HCT116 (cell line): ENCODE measurements around the gene TNNI2. TPM values are rescaled to one million over a fixed set of nuclear protein-coding genes. Genes with fewer than 3 reads are reported as not detected.

Experiments used
- ATAC-seq: fragments of 200-7000 bp; cut with Tn5 transposase; 2 replicates; pipeline ENCODE4 v1.9.1; 2020; ENCODE audit warnings: mild to moderate bottlenecking, moderate library complexity
- BruUV-seq: library from RNA; stranded (reverse); fragments of 400-500 nt; replicated peaks from 2 replicates; lab custom pipeline; 2021; lab: Mats Ljungman, UMichigan
- CTCF ChIA-PET: fragments of 300-600 bp; sonication (Branson Sonifier 250); formaldehyde crosslinking; loops from one replicate; lab custom pipeline; 2021; ENCODE audit warnings: antibody characterized with exemption; lab: Charles Lee
- POLR2A ChIA-PET: fragments of 300-600, 350-600 bp; sonication (Branson Sonifier 250); formaldehyde crosslinking; loops from one replicate; lab custom pipeline; 2021; ENCODE audit warnings: antibody characterized with exemption; lab: Charles Lee
- RAD21 ChIA-PET, 2 experiments: fragments of 300-600 bp; sonication (Branson Sonifier 250); formaldehyde crosslinking; loops; one replicate each; lab custom pipeline; 2023; ENCODE audit warnings: low total read pairs in 2 of 2; ENCODE audit not compliant: uncharacterized antibody in 2 of 2, unreplicated experiment in 2 of 2, low non-redundant PET in 1 of 2; lab: Charles Lee
- DNase-seq: peaks from one replicate; pipeline ENCODE4 v3.0.0-alpha.2; 2010; ENCODE audit warnings: low read depth, low spot score
- H2AFZ ChIP-seq: fragments of 200-600 bp; shearing (Covaris generic), sonication (generic); 2 replicates; pipeline ENCODE4 v1.6.1; 2017; ENCODE audit warnings: low read depth, mixed run types, mixed read lengths, antibody characterized with exemption, low read length; ENCODE audit not compliant: poor library complexity, severe bottlenecking
- H3K27ac ChIP-seq: 2 replicates; pipeline ENCODE4 v1.5.1; 2012; ENCODE audit warnings: low read depth, low read length
- H3K27me3 ChIP-seq: fragments of 200-600 bp; sonication (generic); 2 replicates; pipeline ENCODE4 v1.6.1; 2016; ENCODE audit warnings: mixed run types, low read length, mixed read lengths; ENCODE audit not compliant: insufficient read depth
- H3K36me3 ChIP-seq, 2 experiments: fragments of 200-500 bp in 1 of 2; fragments of 200-600 bp in 1 of 2; sonication (Bioruptor generic) in 1 of 2; sonication (generic) in 1 of 2; 2 replicates each; pipeline versions ENCODE4 v1.5.1 to v1.6.1; 2014 to 2016; ENCODE audit warnings: low read length in 2 of 2, inconsistent platforms in 1 of 2, mixed read lengths in 1 of 2, mixed run types in 1 of 2; ENCODE audit not compliant: insufficient read depth in 2 of 2, control insufficient read depth in 1 of 2
- H3K4me1 ChIP-seq, 2 experiments: fragments of 200-600 bp in 1 of 2; sonication (generic) in 1 of 2; 2 replicates each; pipeline versions ENCODE4 v1.5.1 to v1.6.1; 2012 to 2017; ENCODE audit warnings: low read length in 2 of 2, inconsistent platforms in 1 of 2, mild to moderate bottlenecking in 1 of 2, mixed read lengths in 1 of 2, mixed run types in 1 of 2, moderate library complexity in 1 of 2; ENCODE audit not compliant: insufficient read depth in 2 of 2, control insufficient read depth in 1 of 2
- H3K4me2 ChIP-seq: fragments of 200-600 bp; sonication (generic); 2 replicates; pipeline ENCODE4 v1.6.1; 2017; ENCODE audit warnings: mixed run types, low read length, mixed read lengths
- H3K4me3 ChIP-seq, 2 experiments: fragments of 200-600 bp in 1 of 2; sonication (generic) in 1 of 2; replicated peaks in 1 of 2; 2 replicates each; pipeline ENCODE4 v1.5.1; 2011 to 2016; ENCODE audit warnings: low read length in 2 of 2, control low read depth in 1 of 2, low read depth in 1 of 2, mild to moderate bottlenecking in 1 of 2, mixed read lengths in 1 of 2, mixed run types in 1 of 2
- H3K79me2 ChIP-seq: fragments of 200-600 bp; sonication (generic); 2 replicates; pipeline ENCODE4 v1.6.1; 2017; ENCODE audit warnings: mild to moderate bottlenecking, mixed run types, low read length, moderate library complexity, mixed read lengths; ENCODE audit not compliant: insufficient read depth
- H3K9ac ChIP-seq: fragments of 200-600 bp; sonication (generic); 2 replicates; pipeline ENCODE4 v1.6.1; 2016; ENCODE audit warnings: low read length, mixed read lengths
- H3K9me2 ChIP-seq: fragments of 200-600 bp; sonication (generic), shearing (Covaris generic); 2 replicates; pipeline ENCODE4 v1.6.1; 2017; ENCODE audit warnings: mixed run types, mild to moderate bottlenecking, moderate library complexity; ENCODE audit not compliant: insufficient read depth
- H3K9me3 ChIP-seq, 2 experiments: fragments of 200-500 bp in 1 of 2; fragments of 200-600 bp in 1 of 2; sonication (Bioruptor generic) in 1 of 2; sonication (generic) in 1 of 2; 2 replicates each; pipeline ENCODE4 v1.6.1; 2014 to 2017; ENCODE audit warnings: low read length in 2 of 2, mixed read lengths in 2 of 2, inconsistent platforms in 1 of 2, low read depth in 1 of 2, mild to moderate bottlenecking in 1 of 2, mixed run types in 1 of 2, moderate library complexity in 1 of 2; ENCODE audit not compliant: control insufficient read depth in 1 of 2, insufficient read depth in 1 of 2
- H4K20me1 ChIP-seq: fragments of 200-600 bp; sonication (generic), shearing (Covaris generic); 2 replicates; pipeline ENCODE4 v1.6.1; 2017; ENCODE audit warnings: mixed run types, mild to moderate bottlenecking, moderate library complexity; ENCODE audit not compliant: insufficient read depth
- CBX3 ChIP-seq: IDR thresholded peaks from 2 replicates; pipeline ENCODE4 v1.6.1; 2012; ENCODE audit warnings: low read depth
- EZH2 ChIP-seq: fragments of 200-600 bp; sonication (generic); IDR thresholded peaks from 2 replicates; pipeline ENCODE4 v1.6.1; 2017; ENCODE audit warnings: antibody characterized with exemption, mixed run types
- JUND ChIP-seq: IDR thresholded peaks from 2 replicates; pipeline ENCODE4 v1.6.1; 2012
- SIN3A ChIP-seq: IDR thresholded peaks from 2 replicates; pipeline ENCODE4 v1.6.1; 2012; ENCODE audit warnings: low read depth
- TCF7L2 ChIP-seq: IDR thresholded peaks from 2 replicates; pipeline ENCODE4 v1.7.0; 2011; ENCODE audit warnings: borderline replicate concordance, inconsistent platforms; ENCODE audit not compliant: insufficient read depth, insufficient read length; ENCODE audit errors: extremely low read depth
- intact Hi-C: fragments of 100-400 bp; cut with micrococcal nuclease; formaldehyde crosslinking; loops from 2 replicates; pipeline ENCODE4 v1.10.0; 2022
- total RNA-seq: library from RNA; stranded (reverse); gene quantifications from one replicate; pipeline ENCODE4 v1.2.1, GENCODE V29; 2021; ENCODE audit not compliant: unreplicated experiment
- TF ChIP-seq, protein P1 (sequence below): IDR thresholded peaks from 2 replicates; pipeline ENCODE4 v1.6.1; 2012; ENCODE audit warnings: low read depth

TNNI2 gene
- total RNA-seq, 1 experiment from 2014 or later: not detected

- H3K4me3 ChIP-seq: no peak overlapping the region
- no peaks in the 10 kb centered on the region for H3K27me3 ChIP-seq
- CTCF ChIA-PET: no interaction called here
- BruUV-seq: no TSS peak
- TF ChIP-seq EZH2: no peak
- no peak for TF ChIP-seq TCF7L2
- TF ChIP-seq, protein P1, sequence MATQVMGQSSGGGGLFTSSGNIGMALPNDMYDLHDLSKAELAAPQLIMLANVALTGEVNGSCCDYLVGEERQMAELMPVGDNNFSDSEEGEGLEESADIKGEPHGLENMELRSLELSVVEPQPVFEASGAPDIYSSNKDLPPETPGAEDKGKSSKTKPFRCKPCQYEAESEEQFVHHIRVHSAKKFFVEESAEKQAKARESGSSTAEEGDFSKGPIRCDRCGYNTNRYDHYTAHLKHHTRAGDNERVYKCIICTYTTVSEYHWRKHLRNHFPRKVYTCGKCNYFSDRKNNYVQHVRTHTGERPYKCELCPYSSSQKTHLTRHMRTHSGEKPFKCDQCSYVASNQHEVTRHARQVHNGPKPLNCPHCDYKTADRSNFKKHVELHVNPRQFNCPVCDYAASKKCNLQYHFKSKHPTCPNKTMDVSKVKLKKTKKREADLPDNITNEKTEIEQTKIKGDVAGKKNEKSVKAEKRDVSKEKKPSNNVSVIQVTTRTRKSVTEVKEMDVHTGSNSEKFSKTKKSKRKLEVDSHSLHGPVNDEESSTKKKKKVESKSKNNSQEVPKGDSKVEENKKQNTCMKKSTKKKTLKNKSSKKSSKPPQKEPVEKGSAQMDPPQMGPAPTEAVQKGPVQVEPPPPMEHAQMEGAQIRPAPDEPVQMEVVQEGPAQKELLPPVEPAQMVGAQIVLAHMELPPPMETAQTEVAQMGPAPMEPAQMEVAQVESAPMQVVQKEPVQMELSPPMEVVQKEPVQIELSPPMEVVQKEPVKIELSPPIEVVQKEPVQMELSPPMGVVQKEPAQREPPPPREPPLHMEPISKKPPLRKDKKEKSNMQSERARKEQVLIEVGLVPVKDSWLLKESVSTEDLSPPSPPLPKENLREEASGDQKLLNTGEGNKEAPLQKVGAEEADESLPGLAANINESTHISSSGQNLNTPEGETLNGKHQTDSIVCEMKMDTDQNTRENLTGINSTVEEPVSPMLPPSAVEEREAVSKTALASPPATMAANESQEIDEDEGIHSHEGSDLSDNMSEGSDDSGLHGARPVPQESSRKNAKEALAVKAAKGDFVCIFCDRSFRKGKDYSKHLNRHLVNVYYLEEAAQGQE: no peak
- no peak for TF ChIP-seq CBX3
- TF ChIP-seq JUND: no peak
- TF ChIP-seq SIN3A: no peak
- no peak overlapping the region for H2AFZ ChIP-seq
- peaks cover 0 to 4% of the 10 kb centered on the region in 2 experiments; a peak in 1 of 4 replicates for H3K4me1 ChIP-seq
- POLR2A ChIA-PET: no interaction called here
- H3K9me2 ChIP-seq: no peaks in the 10 kb centered on the region
- H3K27ac ChIP-seq: no peak overlapping the region
- no peak overlapping the region for H3K9ac ChIP-seq
- no peaks in the 10 kb centered on the region for H3K9me3 ChIP-seq
- RAD21 ChIA-PET: no interaction called here
- intact Hi-C loops: no loop called here
- H4K20me1 ChIP-seq: no peaks in the 10 kb centered on the region
- no peak overlapping the region for H3K4me2 ChIP-seq
- ATAC-seq (no peak), DNase-seq (no peak)
- no peaks in the 10 kb centered on the region for H3K36me3 ChIP-seq
- no peaks in the 10 kb centered on the region for H3K79me2 ChIP-seq
Measured at GRCh38 chr11:1879342-1879940, 40.7 kb downstream of the TNNI2 start.
